GM13976 (cell line): ENCODE data around the gene PRG2.
"Not testable (repeated sequence)": the region's sequence is repeated elsewhere in the genome, so short reads cannot be mapped to it uniquely, and the experiment has no call there.

Experiments used
- DNase-seq: peaks from one replicate; pipeline ENCODE4 v3.0.0; 2012; ENCODE audit warnings: low spot score
- CTCF ChIP-seq: IDR thresholded peaks from 2 replicates; pipeline ENCODE4 v1.5.1; 2012; ENCODE audit warnings: borderline replicate concordance, mild to moderate bottlenecking; ENCODE audit not compliant: insufficient read depth; ENCODE audit errors: extremely low read depth, missing control alignments, control extremely low read depth
- in situ Hi-C: fragments of 300-500 bp; cut with MboI; formaldehyde crosslinking; loops from one replicate; pipeline ENCODE4 v1.12.0; 2022; ENCODE audit warnings: low sequenced_read_pairs, mixed read lengths, inconsistent platforms; ENCODE audit not compliant: unreplicated experiment

Gene PRG2

GRCh38 chr11:57344826-57345225 lies 45.6 kb downstream of the PRG2 start:
- in situ Hi-C loops = loop anchor here (10.0 kb wide), 1 partner anchor 180 kb away; no protein-coding TSS in a partner anchor
- DNase-seq = no peak
- no peak for TF ChIP-seq CTCF

- DNase-seq = no peak
- TF ChIP-seq CTCF = no peak
- in situ Hi-C loops = loop anchor here (10.0 kb wide), 1 partner anchor 181 kb away; no protein-coding TSS in a partner anchor
These were observed 46.6 kb downstream of the PRG2 start for GRCh38 chr11:57343825-57344224.

GRCh38 chr11:57342702-57343101 lies 47.7 kb downstream of the PRG2 start:
- no peak for DNase-seq
- in situ Hi-C loops = loop anchor here (10.0 kb wide), 1 partner anchor 182 kb away; no protein-coding TSS in a partner anchor
- TF ChIP-seq CTCF = no peak

- TF ChIP-seq CTCF = no peak
These were observed 49.1 kb downstream of the PRG2 start for GRCh38 chr11:57341250-57341808.

GRCh38 chr11:57340039-57340615 lies 50.3 kb downstream of the PRG2 start:
- no peak for DNase-seq
- in situ Hi-C loops = loop anchor here (10.0 kb wide), 1 partner anchor 185 kb away; no protein-coding TSS in a partner anchor
- TF ChIP-seq CTCF = no peak

More at GRCh38 chr11:57341250-57341808, 49.1 kb downstream of the PRG2 start:
- no peak for DNase-seq
- in situ Hi-C loops = loop anchor here (10.0 kb wide), 1 partner anchor 183 kb away; no protein-coding TSS in a partner anchor

GRCh38 chr11:57339328-57339727 lies 51.1 kb downstream of the PRG2 start:
- in situ Hi-C loops = no loop called here
- DNase-seq = no peak
- no peak for TF ChIP-seq CTCF

GRCh38 chr11:57338142-57338541 lies 52.3 kb downstream of the PRG2 start, which contains the start of gene P2RX3:
Gene P2RX3, plus strand, starts transcription at chr11:57338352. Its CDS starts 199 bp downstream, at chr11:57338551.
- DNase-seq = no peak
- no peak for TF ChIP-seq CTCF
- in situ Hi-C loops = no loop called here

- in situ Hi-C loops, DNase-seq: not testable (repeated sequence)
These were observed 53.6 kb downstream of the PRG2 start for GRCh38 chr11:57336856-57337255.
